Skin of body (tissue), 2 donors: ENCODE data around the gene CD164L2. TPM values are rescaled to one million over a fixed set of nuclear protein-coding genes. Genes with fewer than 3 reads are reported as not detected.
"Not testable (repeated sequence)": the region's sequence is repeated elsewhere in the genome, so short reads cannot be mapped to it uniquely, and the experiment has no call there.

ENCODE experiments used
- DNase-seq: peaks from one replicate; lab custom pipeline; 2025; lab: John Stamatoyannopoulos, UW
- total RNA-seq: library from RNA; depleted of rRNA; stranded (reverse); fragments of >200 nt; gene quantifications from one replicate; pipeline ENCODE4 v1.2.3, GENCODE V29; 2014

The CD164L2 gene
- total RNA-seq, 1 donor from 2014 or later, result 0.30 TPM

- not testable (repeated sequence) for DNase-seq
Measured at GRCh38 chr1:27384797-27385196, 1.7 kb upstream of the CD164L2 start.

DNA sequence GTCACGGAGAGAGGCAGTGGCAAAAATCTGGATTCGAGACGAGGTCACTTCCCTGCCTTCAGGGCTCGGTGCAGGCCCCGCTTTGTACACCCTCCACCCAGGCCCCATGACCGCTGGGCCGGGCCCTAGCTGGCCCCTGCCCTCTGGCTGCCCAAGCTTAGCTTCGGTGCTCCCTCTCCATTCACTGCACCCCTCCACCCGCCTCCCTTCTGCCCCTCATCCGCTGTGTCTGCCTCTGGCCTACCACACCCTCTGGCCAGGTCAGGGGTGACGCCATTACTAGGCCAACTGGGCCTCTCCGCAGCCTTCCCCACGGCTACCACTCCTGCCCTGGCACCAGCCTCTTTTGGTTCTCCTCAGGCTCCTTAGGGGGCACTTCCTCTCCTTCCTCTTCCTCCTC lies 528 bp upstream of the CD164L2 start:
- DNase-seq, result no peak

DNA sequence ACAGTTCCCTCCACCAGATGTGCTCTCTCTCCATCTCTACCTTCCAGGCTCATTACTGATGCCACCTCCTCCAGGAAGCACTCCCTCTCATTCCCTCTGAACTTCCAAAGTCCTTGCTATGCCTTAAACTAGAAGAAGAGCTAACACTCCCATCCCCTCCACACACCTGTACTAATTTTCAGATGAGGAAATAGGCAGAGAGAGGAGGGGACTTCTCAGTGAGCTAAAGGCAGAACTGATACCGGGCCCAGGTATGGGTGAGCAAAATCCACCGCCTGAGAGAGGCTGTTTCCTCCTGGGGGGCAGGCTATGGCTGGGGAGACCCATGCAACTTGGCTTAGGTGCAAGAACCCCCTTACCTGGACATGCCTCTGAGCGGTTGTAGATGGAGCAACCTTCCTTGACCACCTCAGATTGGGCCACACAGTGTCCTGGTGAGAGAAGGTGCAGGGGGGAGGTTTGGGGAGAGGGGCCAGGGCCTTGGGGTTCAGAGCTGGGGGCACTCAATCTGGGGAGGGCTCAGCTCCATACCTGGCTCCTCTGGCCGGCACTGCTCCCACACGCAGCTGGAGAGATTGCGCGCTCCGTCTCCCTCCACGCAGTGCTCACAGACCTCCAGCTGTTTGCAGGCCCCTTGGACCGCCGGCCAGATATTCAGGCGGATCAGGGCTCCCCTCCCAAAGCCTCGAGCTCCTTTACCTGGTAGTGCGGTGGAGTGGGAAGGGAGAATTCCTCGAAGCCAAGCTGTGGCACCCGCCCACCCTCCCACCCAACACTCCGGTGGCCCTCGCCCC lies 967 bp downstream of the CD164L2 start:
- no peak for DNase-seq

DNA sequence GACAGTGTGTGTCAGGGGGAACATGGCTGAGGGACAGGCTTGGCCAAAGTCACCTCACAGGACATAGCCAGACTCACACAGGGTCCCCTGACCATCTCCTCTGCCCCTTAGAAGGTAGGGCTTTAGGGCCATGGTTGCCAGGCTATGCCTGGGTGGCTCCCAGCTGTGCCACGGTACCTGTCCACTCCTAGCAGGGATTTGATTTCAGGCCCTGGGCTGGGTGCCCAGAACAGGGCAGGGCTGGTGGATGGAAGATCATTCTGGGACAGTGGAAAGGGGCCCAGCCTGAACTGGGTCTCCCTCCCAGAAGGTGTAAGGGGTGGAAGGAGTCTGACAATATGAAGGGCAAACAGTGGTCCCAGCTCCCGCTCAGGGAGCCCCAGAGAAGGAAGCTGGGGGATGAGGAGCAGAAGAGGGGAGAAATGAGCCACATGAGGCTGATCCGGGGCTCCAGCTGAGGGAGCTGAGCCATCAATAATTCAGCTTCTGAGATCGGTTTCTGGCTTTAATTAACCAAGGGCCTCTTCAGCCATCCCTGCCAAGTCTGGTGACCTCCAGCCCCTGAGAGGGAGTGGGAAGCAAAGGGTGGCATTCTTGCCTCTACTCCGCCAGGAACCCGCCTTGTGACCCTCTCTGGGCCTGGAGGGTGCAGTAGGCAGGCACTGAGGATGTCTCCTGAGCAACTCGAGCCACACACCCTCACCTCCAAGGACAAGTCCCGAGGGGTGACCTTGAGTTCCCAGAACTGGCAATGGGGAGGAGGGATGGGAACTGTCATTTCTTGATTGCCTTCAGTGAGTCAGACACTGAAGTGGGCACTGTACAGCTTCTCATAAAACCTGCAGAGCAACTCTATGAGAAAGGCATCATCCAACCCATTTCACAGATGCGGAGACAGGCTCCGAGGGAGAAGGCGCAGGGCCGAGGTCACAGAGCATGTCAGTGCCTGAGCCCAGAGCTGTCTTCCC lies 2.1 kb downstream of the CD164L2 start:
- DNase-seq, result no peak

- DNase-seq, result no peak
Measured at GRCh38 chr1:27380224-27380623, 2.9 kb downstream of the CD164L2 start.

GRCh38 chr1:27379564-27380122 lies 3.5 kb downstream of the CD164L2 start:
- no peak for DNase-seq

DNA sequence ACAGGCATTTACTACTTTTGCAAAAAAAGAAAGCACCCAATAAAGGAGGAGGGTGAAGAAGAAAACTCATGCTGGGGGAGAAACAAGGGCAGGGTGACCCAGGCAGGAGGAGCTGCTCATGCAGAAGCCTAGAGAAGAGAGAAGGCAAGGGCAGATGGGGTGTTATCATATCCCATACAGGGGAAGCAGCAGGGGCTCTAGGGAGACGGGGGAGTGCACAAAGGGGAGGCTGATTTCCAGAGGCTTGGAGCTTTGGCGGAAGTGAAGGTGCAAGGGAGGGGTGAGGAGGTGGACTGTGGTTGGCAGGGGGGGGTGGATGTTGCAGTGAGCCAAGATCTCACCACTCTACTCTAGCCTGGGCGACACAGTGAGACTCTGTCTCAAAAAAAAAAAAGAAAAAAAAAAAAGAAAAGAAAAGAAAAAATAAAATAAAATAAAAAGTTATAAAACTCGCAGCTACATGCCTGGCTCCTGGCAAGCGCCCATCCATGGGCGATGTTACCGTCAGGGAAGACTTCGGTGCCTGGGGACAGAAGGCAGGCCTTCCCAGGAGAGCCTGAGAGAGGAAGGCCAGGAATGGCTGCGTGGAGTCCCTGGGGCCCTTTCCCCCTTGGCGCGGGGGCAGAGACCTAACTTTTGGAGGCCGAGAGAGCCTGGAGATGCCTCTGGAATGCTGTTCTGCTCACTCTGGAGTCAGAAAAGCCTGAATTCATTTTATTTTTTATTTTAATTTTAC lies 5.2 kb downstream of the CD164L2 start:
- no peak for DNase-seq

GRCh38 chr1:27374362-27375086 lies 8.6 kb downstream of the CD164L2 start, which contains the start of gene FCN3:
Gene FCN3, minus strand, starts transcription at chr1:27374824. Its CDS starts 6 bp downstream, at chr1:27374818.
- no peak for DNase-seq

DNA sequence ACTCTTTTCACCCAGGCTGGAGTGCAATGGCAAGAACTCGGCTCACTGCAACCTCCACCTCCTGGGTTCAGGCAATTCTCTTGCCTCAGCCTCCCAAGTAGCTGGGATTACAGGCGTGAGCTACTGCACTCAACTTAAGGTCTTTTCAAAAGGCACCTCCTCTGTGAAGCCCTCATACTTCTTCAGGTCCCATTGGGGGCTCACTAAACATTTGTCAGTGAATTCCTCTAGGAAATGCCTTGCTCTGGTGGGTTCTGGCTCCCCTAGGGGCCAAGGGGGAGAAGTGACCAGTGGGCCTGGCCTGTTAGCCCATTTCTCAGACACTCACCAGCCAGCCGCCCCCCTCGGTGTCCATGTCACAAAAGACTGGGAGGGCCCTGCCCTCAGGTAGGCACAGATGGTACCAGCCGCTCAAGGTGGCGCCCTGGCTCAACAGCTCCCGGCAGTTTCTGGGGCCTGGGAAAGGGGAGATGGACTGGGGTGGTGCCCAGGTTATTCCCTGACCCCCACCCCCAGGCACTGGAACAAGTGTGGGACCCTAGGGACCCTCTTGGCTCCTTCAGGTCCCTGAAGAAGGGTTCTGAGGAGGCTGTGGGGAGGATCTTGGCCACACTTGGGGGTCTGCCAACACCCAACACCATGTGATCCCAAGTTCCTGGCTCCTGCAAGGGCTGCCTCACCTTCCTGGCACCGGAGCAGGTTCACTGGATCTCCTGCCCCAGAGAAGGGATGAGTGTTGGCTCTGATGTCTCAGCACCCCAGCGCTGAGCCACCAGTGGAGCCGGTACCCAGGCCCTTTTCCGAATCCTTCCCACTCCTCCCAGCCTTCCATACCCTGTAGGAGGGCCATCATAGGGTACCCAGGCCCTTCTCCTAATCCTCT lies 10.1 kb downstream of the CD164L2 start:
- DNase-seq, result no peak

- no peak for DNase-seq
Measured at GRCh38 chr1:27372022-27372807, 10.9 kb downstream of the CD164L2 start.

- no peak for DNase-seq
Measured at GRCh38 chr1:27368869-27369582, 14.1 kb downstream of the CD164L2 start.

- DNase-seq, result no peak
Measured at GRCh38 chr1:27367160-27367650, 15.9 kb downstream of the CD164L2 start.

DNA sequence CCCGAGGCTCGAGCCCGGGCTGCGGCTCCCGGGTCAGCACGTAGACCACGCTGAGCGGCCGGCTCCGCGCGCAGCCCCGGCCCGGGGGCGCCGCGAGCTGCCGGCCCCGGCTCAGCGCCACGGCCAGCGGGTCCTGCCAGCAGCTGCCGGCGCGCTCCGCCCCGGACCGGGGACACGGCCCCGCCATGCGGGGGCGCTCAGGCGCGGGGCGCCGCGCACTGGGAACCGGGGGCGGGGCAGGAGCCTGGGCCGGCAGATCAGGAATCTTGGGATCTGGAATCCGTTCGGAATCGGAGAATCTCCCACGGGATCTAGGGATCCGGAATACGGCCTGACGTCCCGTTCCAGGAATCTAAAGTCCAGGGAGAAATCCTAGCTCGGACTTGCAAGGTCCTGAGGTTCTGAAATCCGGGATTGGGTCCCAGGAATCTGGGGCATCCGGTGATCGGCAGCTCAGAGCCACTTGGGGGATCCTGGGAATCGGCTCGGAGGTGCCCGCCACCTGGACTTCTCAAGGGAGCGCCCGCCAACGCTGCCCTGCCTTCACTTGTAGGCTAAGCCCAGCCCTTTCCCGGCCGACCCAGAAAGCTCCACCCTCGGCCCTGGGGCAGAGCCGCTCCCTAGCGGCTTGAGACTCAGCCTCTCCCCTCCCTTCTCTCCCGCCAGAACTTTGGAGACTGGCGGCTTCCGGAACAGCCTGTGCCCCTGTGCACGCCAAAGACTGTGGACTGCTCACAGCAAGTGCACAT lies 16.5 kb downstream of the CD164L2 start, which contains the start of gene MAP3K6:
Gene MAP3K6, minus strand, starts transcription at position 551 of the 749 bp plus-strand sequence. Its CDS starts 364 bp downstream, at position 187.
- peak; percentile 56 for DNase-seq

DNA sequence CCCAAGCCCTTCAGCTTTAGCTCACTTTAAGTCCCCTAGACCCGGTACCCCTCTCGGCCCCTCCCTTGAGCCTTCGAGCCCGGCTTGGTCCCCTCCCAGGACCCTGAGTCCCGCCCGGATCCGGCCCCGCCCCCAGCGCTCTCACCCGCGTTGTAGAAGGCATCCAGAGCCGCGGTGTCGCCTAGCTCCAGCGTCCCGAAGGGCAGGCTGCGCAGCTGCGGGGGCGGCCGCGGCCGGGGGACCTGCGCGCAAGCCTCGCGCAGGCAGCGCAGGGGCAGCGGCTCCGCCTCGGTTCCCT lies 17.1 kb downstream of the CD164L2 start:
- DNase-seq, result peak; percentile 80

DNA sequence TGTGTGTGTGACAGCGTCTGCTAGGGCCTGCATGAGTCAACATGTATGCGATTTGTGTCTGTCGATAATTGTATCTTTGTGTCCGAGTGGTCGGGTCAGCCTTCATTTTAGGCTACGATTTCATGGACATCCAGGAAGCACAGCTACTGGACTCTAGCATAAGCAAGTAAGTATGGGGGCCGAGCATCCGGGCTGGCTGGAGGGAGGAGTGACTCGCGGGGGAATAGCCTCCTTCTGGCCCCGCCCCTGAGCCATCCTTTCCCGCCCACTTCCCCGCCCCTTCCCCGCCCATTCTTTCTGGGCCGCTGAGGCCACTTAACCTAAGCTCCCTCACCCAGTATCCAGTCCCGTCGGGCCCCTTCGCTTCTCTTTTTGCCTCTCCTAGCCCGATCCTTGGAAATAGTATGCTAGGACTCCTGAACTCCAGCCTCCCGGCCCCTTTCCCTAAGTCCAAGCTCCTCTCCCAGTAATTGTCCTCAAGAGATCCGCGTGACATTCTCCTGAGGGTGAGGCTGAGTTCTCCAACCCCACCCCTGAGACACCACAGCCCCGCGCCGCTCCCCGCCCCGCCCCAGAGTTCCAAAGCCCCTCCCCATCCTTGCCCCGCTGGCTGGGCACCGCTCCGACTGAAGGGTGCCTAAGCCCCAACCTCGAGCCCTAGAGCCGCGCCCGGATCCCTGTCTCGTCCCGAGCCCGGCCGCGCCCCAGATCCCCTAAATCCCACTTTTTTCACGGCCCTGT lies 17.6 kb downstream of the CD164L2 start:
- DNase-seq, result peak; percentile 88

DNA sequence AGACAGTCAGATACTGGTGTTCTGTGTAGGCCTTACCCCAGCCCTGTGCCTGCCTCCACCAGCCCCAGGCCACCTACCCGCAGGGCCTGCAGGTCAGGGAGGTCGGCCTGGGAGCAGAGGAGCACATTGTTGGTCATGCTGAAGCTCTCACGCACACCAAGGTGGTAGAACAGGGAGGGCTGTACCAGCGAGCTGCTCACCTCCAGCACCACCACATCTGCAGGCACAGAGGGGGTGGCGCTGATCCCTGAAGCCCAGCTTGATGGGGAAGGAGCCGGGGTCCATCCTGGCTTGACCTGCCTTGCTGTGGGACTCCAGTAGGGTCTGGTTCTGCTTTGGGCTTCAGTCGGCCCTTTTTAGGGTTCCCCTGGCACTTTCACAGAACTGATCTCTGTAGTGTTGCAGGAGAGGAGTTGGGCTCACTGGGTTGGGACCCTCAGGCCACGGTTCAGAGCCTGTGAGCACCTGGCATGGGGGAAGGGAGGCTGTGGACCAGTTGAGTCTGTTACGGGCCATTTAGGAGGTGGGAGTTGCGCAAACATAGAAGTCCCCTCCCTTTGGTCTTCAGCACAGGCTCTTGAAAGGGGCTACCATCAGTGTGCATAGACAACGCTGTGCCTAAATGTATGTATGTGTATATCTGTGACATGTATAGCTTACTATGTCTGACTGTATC lies 18.3 kb downstream of the CD164L2 start:
- DNase-seq, result no peak
